ENCODE data around the gene BTRC. TPM values are rescaled to one million over a fixed set of nuclear protein-coding genes. Genes with fewer than 3 reads are reported as not detected.
"Not testable (repeated sequence)": the region's sequence is repeated elsewhere in the genome, so short reads cannot be mapped to it uniquely, and the experiment has no call there.

The BTRC gene
- total RNA-seq, 2 donors from 2014 or later = 8.8 to 9.9 TPM

- no peak for TF ChIP-seq CTCF (IDR thresholded peaks at IDR 0.05)
- TF ChIP-seq POLR2A (IDR thresholded peaks at IDR 0.05) = no peak
- no peak for ATAC-seq
- Histone ChIP-seq H3K4me3 (no peak overlapping the region), H3K36me3 (replicated peaks in 1 of 2; ENCODE audit: insufficient read depth in 1 of 2, low read depth in 2 of 2) (no peaks in the 10 kb centered on the region), H3K9me3 (no peaks in the 10 kb centered on the region), H3K27ac (no peak overlapping the region), H3K4me1 (no peaks in the 10 kb centered on the region), H3K27me3 (no peaks in the 10 kb centered on the region)
- intact Hi-C loops (cut with DNase I) = no loop called here
- no peak for DNase-seq
- 67 to 77% methylated on average over 19 to 21 of the region's 21 CpGs for WGBS, 2 donors
These were observed 31.5 kb upstream of the BTRC start for GRCh38 chr10:101322266-101323108.

GRCh38 chr10:101323495-101323894 lies 30.5 kb upstream of the BTRC start:
- no peak overlapping the region for H3K27ac ChIP-seq
- ATAC-seq (no peak), DNase-seq (no peak)
- no peaks in the 10 kb centered on the region for H3K9me3 ChIP-seq
- no peaks in the 10 kb centered on the region for H3K36me3 ChIP-seq (replicated peaks in 1 of 2; ENCODE audit: insufficient read depth in 1 of 2, low read depth in 2 of 2)
- no peaks in the 10 kb centered on the region for H3K27me3 ChIP-seq
- H3K4me1 ChIP-seq = no peaks in the 10 kb centered on the region
- no peak for TF ChIP-seq POLR2A (IDR thresholded peaks at IDR 0.05)
- no peak for TF ChIP-seq CTCF (IDR thresholded peaks at IDR 0.05)
- WGBS, 2 donors = 67 to 85% methylated on average over 2 of the region's 2 CpGs
- no peak overlapping the region for H3K4me3 ChIP-seq
- intact Hi-C loops (cut with DNase I) = no loop called here

GRCh38 chr10:101327454-101327853 lies 26.5 kb upstream of the BTRC start:
- H3K36me3 ChIP-seq (replicated peaks in 1 of 2; ENCODE audit: insufficient read depth in 1 of 2, low read depth in 2 of 2); H3K27ac ChIP-seq; DNase-seq; ATAC-seq; H3K4me1 ChIP-seq; H3K4me3 ChIP-seq; H3K27me3 ChIP-seq; H3K9me3 ChIP-seq; intact Hi-C loops (cut with DNase I): not testable (repeated sequence)
- WGBS, 2 donors = 77 to 90% methylated on average over 1 of the region's 1 CpG

- TF ChIP-seq POLR2A (IDR thresholded peaks at IDR 0.05) (no peak), CTCF (IDR thresholded peaks at IDR 0.05) (no peak)
- H3K9me3 ChIP-seq = no peaks in the 10 kb centered on the region
- no peak overlapping the region for H3K27ac ChIP-seq
- ATAC-seq (no peak), DNase-seq (no peak)
- 67 to 91% methylated on average over 3 of the region's 3 CpGs for WGBS, 2 donors
- H3K4me1 ChIP-seq = no peaks in the 10 kb centered on the region
- H3K36me3 ChIP-seq (replicated peaks in 1 of 2; ENCODE audit: insufficient read depth in 1 of 2, low read depth in 2 of 2) = no peaks in the 10 kb centered on the region
- intact Hi-C loops (cut with DNase I) = no loop called here
- no peak overlapping the region for H3K4me3 ChIP-seq
- no peaks in the 10 kb centered on the region for H3K27me3 ChIP-seq
These were observed 24.5 kb upstream of the BTRC start for GRCh38 chr10:101329341-101330032.

GRCh38 chr10:101330231-101330630 lies 23.7 kb upstream of the BTRC start:
- intact Hi-C loops (cut with DNase I) = no loop called here
- Histone ChIP-seq H3K4me3 (no peak overlapping the region), H3K27me3 (no peaks in the 10 kb centered on the region), H3K36me3 (replicated peaks in 1 of 2; ENCODE audit: insufficient read depth in 1 of 2, low read depth in 2 of 2) (no peaks in the 10 kb centered on the region), H3K4me1 (no peaks in the 10 kb centered on the region), H3K9me3 (no peaks in the 10 kb centered on the region), H3K27ac (no peak overlapping the region)
- DNase-seq = no peak
- TF ChIP-seq POLR2A (IDR thresholded peaks at IDR 0.05) = no peak
- no peak for TF ChIP-seq CTCF (IDR thresholded peaks at IDR 0.05)
- WGBS, 2 donors = 92% methylated on average over 4 of the region's 4 CpGs
- no peak for ATAC-seq

Measured in body of pancreas (tissue), 4 donors.